HG02759 (cell line): Measurements from ENCODE around the gene DRC7.
"Not testable (repeated sequence)": the region's sequence is repeated elsewhere in the genome, so short reads cannot be mapped to it uniquely, and the experiment has no call there.

Experiments
- ATAC-seq: cut with Tn5 transposase; IDR thresholded peaks from one replicate; pipeline ENCODE4 v1.9.1; 2021; ENCODE audit warnings: mild to moderate bottlenecking, moderate library complexity; ENCODE audit not compliant: unreplicated experiment

DRC7 gene

GRCh38 chr16:57760357-57761160, 66.0 kb downstream of the DRC7 start:
- no peak for ATAC-seq

DNA sequence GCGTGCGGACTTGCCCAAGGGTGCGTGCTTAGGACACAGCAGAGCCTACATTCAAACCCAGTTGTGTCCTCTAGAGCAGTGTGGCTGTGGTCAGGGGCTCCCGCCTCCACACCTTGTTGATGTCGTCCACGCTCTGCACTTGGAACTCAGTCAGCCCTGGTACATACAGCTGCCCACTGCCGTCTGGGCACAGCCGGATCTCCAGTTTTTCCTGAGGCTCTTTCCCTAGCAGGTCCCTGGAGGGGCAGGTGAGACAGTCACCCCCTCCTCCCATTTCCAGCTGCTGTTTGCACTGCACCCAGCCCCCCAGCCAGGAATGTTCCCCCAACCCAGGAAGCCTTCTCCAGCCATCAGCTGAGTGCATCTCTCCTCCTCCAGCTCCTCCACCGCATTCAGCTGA, 66.7 kb downstream of the DRC7 start:
- ATAC-seq, result no peak

- ATAC-seq, result no peak
These were observed 67.4 kb downstream of the DRC7 start for GRCh38 chr16:57761957-57762356.

DNA sequence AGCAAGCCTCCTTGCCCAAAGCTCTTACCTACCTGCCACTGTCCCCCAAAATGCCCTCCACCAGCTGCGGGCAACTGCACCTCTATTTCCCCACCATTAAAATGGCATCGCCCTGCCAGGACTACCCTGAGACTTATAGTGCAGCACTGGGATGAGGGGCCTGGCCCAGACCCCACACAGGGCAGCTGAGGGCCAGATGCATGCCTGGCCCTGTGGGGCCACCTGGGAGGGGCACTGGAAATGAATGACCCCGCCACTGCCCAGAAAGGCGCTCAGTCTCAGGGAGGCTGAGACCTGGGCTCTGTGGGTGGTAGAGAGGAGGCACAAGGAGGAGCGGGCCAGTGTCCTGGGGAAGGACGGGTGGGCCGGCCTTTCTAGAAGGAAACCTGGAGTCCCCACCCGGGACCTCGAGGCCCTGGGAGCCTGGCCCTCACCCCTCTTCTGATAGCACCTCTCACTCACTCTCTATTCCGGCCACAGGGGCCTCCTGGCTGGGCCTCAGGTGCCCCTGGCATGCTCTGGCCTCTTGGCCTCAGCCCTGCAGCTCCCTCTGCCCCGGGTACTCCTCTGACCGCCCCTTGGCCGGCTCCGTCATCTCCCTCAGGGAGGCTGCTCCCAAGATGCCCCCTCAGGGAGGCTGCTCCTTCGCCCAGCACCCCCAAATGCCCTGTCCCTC, 67.9 kb downstream of the DRC7 start:
- no peak for ATAC-seq

DNA sequence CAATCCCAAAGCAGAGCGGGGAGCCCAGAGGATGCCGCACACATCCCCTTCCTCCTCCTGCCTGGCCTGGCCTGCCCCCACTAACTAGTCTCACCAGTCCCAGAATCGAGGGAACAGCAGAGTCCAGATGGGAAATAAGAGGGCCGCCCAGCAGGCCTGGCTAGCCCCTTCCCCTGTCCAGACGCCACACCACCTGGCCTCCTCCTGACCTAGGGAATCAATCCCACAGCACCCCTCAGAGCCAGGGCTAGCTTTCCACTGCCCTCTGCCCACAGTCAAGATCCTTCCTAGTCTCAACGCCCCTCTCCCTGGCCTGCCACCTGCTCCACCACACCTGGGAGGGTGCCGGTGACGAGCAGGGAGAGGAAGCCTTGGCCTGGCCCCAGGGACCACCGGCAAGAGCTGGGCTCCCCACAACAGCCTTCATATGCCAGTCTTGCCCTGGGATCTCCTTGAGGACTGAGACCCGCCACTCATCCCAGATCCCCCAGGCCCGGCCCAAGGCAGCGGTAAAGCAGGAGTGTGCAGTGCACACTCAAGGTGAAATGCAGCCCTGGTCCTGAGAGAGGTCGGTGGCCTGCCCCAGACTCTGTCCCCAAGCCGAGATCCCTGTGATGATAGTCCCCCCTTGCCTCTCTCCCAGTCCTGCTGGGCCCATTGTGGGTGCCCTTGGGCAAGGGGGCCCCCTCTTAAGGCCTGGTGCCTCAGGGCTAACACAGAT, 68.8 kb downstream of the DRC7 start:
- ATAC-seq, result no peak

GRCh38 chr16:57764006-57764340, 69.4 kb downstream of the DRC7 start:
- ATAC-seq, result no peak

DNA sequence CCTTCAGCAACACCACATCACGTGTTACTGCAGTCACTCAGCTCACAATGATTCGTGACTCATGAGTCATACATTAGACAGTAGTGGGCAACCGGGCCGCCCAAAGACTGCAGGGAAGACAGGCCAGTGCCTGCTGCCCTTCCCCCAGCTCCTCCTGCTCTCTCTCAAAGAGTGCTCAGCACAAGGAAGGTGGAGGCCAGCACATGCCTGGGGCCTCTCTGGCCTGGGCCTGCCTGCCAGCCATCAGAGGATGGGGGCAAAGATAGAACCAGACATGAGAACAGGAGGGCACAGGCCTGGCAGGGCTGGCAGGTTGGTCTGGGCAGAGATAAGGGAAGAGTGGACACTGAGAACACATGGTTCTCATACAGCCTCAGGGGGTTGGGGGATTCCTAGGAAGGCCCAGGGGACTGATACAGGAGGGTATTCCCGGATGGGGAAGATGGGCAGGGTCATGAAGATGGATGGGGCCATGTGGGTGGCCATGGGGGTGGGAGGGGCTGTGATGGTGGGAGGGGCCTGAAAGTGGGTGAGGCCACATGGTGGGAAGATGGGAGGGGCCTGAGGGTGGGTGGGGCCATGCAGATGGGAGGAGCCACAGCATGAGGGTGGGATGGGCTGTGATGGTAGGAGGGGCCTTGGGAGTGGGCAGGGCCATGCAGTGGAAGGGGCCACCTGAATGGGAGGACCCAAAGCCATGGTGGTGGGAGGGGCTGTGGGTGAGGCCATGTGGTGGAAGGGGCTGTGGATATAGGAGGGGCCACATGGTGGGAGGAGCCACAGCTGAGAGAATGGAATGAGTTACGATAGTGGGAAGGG, 69.9 kb downstream of the DRC7 start:
- ATAC-seq, result peak; percentile 57

- ATAC-seq, result no peak
These were observed 70.6 kb downstream of the DRC7 start for GRCh38 chr16:57765160-57765728.

GRCh38 chr16:57766714-57767348, 72.2 kb downstream of the DRC7 start:
- ATAC-seq, result no peak

DNA sequence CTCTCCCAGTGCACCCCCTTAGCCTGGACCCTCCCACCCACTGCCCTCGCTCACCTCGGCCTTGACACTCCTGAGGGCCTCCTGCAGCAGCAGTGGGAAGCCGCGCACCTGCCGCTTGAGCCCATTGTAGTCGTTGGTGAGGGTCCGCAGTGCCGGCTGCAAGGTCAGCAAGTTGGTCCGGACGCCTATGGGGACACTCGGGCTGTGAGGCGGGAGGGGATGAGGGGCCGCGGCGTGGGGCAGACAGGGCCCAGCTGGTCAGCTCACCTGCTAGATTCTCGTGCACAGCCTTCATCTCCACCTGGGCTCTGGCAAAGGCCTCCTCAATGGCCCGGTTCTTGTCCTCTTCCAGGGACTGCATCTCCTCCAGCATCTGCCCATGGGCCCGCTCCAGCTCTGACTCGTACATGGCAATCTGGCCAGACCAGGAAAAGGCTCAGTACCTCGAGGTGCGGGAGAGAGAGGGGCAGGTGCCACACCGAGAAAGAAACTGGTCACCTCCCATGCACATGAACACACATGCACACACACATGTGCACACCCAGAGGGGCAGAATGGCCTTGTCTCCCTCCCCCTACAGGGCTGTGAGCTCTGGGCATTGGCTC, 75.0 kb downstream of the DRC7 start:
- ATAC-seq, result no peak

DNA sequence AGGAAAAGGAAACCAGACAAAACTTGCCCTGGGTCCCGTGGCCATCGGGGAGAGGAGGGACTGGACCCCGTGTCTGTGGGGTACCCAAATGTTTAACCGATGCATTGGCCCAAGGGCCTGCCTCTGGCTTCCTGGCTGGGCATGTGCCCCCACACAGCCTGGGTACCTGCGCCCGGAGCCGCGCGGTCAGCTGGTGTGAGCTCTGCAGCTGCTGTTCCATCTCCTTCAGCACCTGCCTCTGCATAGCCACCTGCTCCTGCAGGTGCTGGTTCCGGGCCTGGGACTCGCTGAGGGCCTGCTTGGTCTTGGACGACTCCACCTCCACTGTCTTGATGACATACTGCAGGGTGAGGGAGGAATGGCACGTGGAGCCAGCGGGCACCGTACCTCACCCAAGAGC, 75.8 kb downstream of the DRC7 start:
- no peak for ATAC-seq

GRCh38 chr16:57771141-57771785, 76.7 kb downstream of the DRC7 start:
- no peak for ATAC-seq

GRCh38 chr16:57773019-57773418, 78.4 kb downstream of the DRC7 start:
- no peak for ATAC-seq

GRCh38 chr16:57773655-57774295, 79.2 kb downstream of the DRC7 start:
- ATAC-seq, result no peak

- ATAC-seq, result no peak
These were observed 80.2 kb downstream of the DRC7 start for GRCh38 chr16:57774705-57775285.

GRCh38 chr16:57775661-57776469, 81.3 kb downstream of the DRC7 start:
- ATAC-seq, result no peak

DNA sequence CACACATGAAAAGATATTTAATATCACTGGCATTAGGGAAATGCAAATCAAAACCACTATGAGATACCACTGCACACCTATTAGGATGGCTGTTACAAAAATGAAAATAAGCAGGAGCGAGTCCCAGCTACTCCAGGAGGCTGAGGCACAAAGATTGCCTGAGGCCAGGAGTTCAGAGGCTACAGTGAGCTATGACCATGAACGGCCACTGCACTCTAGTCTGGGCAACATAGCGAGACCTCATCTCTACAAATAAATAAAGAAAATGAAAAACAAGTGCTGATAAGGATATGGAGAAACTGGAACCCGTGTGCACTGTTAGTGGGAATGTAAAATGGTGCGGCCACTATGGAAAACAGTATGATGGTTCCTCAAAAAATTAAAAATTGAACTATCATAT, 84.1 kb downstream of the DRC7 start:
- no peak for ATAC-seq

- ATAC-seq, result not testable (repeated sequence)
These were observed 85.2 kb downstream of the DRC7 start for GRCh38 chr16:57779836-57780235.
